Measurements from ENCODE around the gene PPP2R3A.
"Not testable (repeated sequence)": the region's sequence is repeated elsewhere in the genome, so short reads cannot be mapped to it uniquely, and the experiment has no call there.

PPP2R3A gene

DNA sequence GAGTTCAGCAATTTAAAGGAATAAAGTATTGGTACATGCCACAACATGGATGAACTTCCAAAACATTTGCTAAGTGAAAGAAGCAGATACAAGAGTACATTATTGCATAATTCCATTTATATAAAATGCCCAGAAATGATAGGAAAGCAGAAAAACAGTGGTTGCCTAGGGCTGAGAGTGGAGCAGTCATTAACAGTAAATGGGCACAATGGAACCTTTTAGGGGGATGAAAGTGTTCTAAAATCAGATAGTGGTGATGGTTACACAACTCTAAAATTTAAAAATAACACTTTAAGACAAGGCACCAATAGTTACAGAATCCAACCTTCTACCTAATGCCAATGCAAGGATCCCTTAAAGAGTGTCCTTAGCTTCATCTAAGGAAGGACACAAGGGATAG lies 196.0 kb downstream of the PPP2R3A start:
- DNase-seq (ENCODE audit: low read depth), result no peak

DNA sequence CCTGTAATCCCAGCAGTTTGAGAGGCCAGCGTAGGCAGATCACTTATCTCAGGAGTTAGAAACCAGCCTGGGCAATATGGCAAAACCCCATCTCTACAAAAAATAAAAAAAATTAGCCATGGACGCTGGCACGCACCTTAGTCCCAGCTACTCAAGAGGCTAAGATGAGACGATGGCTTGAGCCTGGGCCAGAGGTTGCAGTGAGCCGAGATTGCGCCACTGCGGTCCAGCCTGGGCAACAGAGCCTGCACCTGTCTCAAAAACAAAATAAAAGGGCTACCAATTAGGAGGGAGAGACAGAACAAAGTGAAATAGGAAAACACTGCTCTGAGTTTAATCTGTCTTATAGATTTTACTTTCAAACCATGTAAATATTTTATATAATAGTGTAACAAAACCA lies 196.8 kb downstream of the PPP2R3A start:
- no peak for DNase-seq (ENCODE audit: low read depth)

DNA sequence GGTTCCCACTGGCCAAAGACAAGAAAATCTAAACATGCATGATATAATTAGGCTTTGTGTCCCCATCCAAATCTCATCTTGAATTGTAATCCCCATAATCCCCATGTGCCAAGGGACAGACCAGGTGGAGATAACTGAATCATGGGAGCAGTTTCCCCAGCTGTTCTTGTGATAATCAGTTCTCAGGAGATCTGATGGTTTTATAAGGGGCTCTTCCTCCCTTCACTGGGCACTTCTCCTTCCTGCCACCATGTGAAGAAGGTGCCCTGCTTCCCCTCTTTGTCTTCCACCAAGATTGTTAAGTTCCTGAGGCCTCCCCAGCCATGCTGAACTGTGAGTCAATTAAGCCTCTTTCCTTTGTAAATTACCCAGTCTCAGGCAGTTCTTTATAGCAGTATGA lies 198.1 kb downstream of the PPP2R3A start:
- DNase-seq (ENCODE audit: low read depth), result not testable (repeated sequence)

DNA sequence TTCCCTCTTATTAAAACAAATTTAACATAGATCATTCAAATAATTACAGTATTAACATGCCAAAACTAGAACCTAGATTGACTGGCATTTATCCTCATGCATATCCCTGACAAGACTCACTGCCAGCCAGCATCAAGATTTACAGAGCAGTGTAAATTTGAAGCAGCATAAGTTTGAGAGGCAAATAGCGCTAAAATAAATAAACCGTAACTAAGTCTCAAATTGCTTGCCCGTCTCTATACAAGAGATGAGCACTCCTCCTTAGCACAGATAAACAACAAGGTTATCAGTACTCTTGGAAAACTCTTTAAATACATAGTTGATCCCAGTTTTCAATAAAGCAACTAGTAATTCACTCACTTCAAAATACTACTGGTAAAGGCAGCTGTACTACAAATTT lies 201.0 kb downstream of the PPP2R3A start:
- DNase-seq (ENCODE audit: low read depth), result no peak

DNA sequence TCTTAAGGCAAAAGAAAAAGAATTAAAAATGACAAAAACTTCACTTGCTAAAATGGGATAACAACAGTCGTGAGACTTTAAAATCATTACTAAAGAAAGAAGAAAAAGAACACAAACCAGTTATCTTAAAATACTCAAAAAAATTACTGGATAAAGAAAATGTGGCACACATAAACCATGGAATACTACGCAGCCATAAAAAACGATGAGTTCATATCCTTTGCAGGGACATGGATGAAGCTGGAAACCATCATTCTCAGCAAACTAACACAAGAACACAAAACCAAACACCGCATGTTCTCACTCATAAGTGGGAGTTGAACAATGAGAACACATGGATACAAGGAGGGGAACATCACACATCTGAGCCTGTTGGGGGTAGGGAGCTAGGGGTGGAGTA lies 202.7 kb downstream of the PPP2R3A start:
- DNase-seq (ENCODE audit: low read depth), result not testable (repeated sequence)

DNA sequence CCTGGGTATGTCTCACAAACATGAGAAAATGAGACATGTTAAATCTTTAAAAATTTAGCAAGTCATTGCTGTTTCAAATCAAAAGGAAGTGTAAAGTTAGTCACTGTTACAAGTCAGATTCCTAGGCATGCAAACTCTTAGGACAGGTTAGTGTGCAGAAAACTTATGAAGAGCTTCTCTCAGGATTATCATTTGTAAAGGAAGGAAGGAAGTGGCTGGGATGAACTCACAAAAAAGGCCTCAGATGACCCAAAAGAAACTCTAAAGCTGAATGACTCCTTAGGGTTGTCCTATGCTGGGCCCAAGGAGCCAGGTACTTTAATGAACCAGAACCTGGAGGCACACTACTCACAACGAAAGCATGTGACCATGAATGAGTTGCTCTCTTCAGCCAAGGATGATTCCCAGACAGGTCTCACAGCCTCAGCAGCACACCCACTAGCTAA lies 205.6 kb downstream of the PPP2R3A start:
- DNase-seq (ENCODE audit: low read depth), result peak; percentile 77

DNA sequence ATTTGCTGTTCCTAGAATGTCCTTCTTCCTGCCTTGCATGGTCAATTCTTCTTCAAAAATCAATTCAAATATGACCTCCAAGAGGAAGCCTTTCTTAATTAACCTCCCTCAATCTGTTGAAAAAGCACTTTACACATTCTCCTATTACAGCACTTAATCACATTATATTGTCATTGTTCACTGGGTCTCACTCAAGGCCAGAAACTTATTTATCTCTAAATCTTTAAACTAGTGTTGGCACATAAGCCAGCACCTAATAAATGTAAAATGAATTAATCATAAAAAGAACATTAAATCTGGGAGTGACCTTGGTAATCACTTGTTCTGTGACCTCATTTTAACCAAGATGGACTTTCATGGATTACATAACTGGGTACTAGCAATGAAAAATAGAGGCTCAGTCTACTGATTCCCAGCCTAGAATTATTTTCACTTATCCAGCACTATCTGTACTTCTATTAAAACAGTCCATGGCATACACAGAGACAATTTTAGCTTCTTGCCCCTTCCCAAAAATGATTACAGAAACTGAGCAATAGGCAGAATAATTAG lies 208.5 kb downstream of the PPP2R3A start:
- no peak for DNase-seq (ENCODE audit: low read depth)

DNA sequence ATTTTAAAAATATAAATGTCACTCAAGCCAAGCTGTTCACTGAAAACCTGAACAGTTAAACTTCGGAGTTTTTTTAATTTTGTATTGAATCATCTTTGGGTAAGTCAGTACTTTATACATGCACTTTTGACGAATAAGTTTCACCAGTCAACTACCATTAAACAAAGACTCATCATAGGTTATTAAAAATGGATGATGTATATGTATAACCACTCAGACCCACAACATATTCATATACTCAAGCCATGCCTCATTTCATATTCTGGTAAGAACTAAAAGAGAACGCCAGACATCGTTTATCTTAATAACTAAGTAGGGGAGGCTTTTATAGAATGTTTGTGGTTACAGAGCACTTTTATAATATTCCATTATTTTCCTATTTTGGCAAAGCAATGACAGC lies 212.3 kb downstream of the PPP2R3A start:
- no peak for DNase-seq (ENCODE audit: low read depth)

DNA sequence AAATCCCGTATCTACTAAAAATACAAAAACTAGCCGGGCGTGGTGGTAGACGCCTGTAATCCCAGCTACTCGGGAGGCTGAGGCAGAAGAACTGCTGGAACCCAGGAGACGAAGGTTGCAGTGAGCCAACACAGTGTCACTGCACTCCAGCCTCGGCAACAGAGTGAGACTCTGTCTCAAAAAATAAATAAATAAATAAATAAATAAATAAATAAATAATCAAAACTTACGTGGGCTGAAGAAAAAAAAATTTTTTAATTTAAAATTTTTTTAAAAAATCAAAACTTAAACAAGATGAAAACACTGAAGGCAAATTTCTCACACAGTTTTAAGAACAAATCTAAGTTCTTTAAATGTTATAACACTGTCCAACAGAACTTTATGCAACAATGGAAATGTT lies 216.2 kb downstream of the PPP2R3A start:
- DNase-seq (ENCODE audit: low read depth), result no peak

DNA sequence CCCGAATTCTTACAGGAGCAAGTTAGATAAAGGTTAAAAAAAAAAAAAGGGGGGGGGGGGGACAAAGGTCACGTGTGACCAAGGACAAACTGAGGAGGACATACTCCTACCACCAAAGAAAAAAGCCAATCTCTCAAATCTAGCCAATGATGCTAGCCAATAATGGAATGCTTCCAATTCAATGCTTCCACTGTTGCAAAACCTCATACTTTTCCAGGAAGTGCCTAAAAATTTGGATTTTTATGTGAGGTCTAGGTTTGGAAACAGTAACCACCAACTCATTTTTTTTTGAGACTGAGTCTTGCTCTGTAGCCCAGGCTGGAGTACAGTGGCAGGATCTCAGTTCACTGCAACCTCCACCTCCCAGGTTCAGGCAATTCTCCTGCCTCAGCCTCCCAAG lies 219.2 kb downstream of the PPP2R3A start:
- no peak for DNase-seq (ENCODE audit: low read depth)

DNA sequence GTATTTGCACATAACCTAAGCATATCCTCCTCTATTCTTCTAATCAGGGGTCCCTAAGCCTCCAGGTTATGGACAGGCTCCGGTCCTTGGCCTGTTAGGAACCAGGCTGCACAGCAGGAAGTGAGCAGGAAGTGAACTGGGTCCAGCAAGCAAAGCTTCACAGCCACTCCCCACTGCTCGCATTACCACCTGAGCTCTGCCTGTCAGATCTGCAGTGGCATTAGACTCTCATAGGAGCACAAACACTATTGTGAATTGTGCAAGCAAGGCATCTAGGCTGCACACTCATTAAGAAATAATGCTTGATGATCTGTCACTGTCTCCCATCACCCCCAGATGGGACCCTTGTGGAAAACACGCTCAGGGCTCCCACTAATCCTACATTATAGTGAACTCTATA lies 220.8 kb downstream of the PPP2R3A start:
- no peak for DNase-seq (ENCODE audit: low read depth)

DNA sequence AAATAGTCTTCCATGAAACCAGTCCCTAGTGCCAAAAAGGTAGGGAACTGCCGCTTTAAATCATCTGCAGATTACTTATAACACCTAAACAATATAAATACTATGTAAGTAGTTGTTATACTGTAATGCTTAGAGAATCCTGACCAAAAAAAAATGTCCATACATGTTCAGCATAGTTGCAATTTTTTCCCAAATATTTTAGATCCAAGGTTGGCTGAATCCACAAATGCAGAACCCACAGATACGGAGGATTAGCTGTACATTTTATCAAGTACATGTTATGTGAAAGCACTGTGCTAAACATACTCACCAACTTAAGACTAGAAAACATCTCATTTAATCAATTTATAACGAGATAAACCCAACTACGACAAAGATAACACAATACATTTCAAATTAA lies 221.3 kb downstream of the PPP2R3A start:
- DNase-seq (ENCODE audit: low read depth), result no peak

DNA sequence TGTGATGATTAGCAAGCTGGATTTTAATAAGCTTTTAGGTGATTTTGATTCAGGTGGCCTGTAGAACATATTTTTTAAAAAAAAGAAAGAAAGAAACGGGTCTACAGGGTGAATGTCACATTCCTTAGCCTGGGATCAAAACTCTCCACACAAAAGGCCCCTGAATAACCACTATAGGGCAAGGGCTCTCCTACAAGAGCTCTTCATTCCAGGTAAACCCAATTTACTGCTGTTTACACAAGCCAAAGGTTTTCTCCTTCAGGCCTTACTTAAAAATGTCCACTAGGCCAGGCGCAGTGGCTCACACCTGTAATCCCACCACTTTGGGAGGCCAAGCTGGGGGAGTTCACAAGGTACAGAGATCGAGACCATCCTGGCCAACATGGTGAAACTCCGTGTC lies 222.3 kb downstream of the PPP2R3A start:
- DNase-seq (ENCODE audit: low read depth), result no peak

DNA sequence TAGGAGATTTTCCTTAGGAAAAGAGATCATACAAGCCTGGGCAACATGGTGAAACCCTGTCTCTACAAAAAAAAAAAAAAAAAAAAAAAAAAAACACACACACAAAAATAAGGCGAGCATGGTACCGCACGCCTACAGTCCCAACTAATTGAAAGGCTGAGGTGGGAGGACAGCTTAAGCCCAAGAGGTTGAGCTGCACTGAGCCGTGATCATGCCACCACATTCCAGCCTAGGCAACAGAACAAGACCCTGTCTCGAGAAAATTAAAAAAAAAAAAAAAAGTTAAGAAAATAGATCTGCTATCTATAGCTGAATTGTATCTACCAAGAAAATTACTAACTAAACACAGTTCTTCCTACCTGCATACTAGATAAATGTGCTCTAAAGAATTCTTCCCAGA lies 223.5 kb downstream of the PPP2R3A start:
- DNase-seq (ENCODE audit: low read depth), result no peak

DNA sequence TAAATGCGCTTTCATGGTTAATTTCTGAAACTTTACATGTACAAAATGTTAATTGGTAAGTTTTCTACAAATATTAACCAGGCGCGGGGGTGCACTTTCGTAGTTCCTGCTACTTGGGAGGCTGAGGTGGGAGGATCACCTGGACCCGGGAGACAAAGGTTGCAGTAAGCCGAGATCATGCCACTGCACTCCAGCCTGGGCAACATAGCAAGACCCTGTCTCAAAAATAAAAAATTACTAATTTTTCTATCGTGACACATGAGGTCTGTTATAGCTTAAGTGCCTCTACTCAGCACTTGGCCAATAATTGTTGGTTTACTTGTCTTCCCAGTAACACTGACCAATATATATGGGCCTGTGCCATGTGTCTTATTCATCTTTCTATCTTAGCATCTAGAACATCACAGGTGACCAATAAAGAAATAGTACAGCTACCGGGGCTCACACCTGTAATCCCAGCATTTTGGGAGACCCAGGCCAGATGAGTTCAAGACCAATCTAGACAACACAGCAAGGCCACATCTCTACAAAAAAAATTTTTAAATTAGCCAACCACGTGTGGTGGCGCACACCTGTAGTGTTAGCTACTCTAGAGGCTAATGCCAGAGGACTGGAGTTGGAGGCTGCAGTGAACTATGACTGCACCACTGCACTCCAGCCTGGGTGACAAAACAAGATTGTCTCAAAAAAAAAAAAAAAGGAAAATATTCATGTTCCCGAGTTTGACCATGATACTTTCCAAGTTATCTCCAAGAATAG lies 224.5 kb downstream of the PPP2R3A start:
- DNase-seq (ENCODE audit: low read depth), result no peak

DNA sequence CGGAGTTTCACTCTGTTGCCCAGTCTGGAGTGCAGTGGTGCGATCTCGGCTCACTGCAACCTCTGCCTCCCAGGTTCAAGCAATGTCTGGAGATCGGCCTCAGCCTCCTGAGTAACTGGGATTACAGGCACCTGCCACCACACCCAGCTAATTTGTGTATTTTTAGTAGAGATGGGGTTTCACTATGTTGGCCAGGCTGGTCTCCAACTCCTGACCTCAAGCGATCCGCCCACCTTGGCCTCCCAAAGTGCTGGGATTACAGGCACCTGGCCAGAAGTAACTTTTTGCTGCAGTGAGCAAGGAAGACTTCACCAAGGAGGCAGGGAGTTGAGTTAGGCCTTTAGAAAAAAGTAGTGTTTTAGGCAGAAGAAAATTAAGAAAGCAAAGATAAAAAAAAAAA lies 226.7 kb downstream of the PPP2R3A start:
- not testable (repeated sequence) for DNase-seq (ENCODE audit: low read depth)

DNA sequence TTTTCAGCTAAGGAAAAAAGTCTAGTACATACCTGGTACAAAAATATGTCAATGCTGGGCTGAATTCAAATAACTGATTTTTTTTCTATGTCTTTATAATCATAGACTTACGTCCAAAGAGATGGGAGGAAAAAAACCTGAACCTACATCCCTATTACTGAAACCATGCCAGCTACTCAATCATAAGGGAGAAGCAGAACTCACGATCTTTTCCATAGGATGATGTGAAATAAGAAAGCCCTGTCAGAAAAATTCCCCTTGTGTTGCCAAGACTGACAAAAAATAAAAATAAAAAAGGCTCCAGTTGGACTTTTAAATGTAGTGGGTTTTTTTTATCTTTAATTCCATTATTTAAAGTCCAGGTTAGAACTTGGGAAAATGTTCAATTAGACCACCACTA lies 227.3 kb downstream of the PPP2R3A start:
- DNase-seq (ENCODE audit: low read depth), result peak; percentile 24

DNA sequence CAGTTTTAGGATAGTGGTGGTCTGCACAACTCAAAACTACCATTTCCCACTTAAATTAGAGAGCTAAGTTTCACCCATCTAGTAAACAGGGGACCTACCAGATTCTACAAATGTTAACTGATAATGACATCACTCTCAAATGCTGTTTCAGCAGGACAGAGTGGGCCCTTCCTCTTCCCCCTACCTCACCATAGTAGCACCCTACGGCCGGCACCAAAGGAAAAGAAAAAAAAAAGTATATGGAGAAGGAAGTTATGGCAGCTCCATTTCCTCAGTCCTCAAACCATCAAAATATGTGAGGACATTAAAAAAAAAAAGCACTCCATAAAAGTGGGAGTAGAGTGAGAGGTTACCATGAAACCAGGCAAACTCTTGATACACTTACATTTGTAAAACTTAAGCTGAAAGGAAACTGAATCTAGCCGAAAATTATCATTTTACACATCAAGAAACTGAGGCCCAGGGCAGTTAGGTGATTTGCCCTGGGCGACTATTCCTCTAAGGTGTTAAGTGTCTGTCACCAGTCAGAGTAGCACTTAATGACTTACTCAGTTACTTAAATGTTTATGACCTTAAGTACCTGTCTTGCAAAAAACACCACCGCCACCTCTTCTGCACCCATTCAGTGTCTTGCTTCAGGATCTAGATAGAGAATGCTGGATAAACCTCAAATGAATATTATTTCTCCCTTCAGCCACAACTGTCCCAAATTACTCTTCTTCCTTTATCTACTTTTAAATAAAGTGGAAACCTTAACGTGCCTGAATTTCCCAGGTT lies 227.9 kb downstream of the PPP2R3A start:
- peak; percentile 54 for DNase-seq (ENCODE audit: low read depth)

DNA sequence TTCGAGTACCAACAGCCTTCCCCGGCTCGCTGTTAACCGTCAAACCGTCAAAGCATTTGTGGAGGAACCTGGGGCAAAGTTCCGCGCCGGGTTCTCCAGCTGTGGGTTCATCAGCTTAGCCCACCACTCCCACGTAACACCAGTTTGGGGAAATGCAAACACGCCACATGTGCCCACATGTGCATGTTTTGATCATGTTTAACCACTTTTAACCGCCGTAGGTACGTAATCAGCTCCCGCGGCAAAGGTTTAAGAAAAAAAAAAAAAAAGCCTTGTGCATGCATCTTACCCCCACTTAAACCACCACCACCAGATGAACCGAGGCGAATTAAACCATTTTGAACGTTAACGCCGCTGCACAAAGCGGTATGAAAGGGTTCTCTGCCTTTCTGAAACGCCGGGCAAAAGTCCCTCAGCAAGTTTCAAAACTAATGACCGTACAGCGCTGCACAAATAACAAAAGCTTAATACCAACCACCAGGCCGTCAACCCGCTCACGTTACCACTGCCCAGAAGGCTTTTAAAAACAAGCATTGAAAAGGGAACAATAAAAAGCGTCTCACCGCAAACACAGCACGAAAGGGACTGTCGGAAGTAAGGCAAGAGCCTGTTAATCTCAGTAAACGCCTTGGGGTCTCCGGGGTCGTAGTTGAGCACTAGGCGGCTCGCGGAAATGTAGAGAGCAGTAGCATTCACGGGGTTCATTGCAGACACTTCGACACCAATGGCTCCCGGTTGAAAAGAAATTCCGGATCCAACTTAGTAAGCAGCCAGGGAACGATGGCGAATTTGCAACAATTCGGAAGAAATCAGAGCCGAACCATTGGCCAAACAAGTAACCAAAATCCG lies 229.1 kb downstream of the PPP2R3A start:
- peak; percentile 50 for DNase-seq (ENCODE audit: low read depth)

DNA sequence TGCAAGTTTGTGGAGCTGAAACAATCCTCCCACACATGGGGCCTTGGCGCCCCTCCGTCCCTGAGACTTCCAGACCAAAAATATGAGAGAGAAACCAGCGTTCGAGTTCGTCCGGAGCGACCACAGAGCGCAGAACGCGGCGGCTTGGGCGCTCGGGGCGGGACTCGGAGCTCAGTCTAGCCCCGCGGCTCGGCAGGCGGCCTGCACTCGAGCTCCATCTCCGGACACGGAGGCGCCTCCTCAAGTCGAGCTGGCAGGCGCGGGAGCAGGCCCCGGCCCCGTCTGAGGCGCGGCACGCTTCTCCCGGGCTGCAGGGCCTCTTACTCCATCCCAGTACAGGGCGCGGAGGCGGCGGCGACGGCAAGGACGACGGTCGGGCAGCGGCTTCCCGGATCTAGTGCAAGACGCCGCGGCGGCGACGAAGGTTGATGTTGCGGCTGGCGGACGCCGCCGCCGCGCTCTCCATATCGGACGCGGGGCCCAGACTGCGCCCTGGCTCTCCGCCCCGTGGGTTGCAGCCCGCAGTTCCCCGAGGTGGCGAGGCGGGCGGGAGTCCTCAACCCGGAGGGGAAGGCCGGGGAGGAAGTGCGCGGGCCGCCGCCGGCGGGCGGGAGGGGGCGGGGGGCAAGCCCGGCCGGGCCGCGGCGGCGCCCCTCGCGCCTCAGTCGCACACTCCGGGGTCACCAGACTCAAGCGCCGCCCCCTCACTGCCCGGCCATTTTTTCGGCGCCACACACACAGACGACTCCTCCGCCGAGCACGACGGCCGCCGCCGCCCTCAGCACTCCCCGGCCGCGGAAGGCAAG lies 229.9 kb downstream of the PPP2R3A start:
- DNase-seq (ENCODE audit: low read depth), result peak; percentile 83

DNA sequence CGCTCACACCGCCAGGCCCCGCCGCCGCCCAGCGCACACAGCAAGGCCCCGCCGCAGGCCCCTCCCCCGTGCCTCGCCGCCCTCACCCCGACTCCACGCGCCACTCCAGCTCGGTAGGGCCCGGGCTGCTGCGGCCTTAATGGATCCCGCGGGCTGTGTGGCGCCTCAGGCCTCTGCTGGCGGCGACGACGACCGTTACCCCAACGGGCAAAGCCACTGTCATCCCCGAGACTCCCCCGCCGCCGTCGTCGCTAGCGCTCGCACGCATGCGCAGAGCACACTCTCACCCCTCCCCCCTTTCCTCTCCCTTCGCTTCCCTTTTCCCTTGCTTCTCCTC lies 230.5 kb downstream of the PPP2R3A start, which contains the start of gene MSL2:
Gene MSL2, minus strand, starts transcription at position 272 of the 337 bp plus-strand sequence. CDS start 1,222 bp downstream, outside the sequence.
- no peak for DNase-seq (ENCODE audit: low read depth)

Data from ELR (cell line).